GM19455 (cell line): ENCODE measurements around the gene ARHGAP26.

Experiments
- ATAC-seq: cut with Tn5 transposase; IDR thresholded peaks from one replicate; pipeline ENCODE4 v1.9.1; 2021; ENCODE audit not compliant: unreplicated experiment

Gene ARHGAP26

GRCh38 chr5:143274952-143275351 lies 504.8 kb downstream of the ARHGAP26 start:
- ATAC-seq, result no peak

GRCh38 chr5:143275512-143276363 lies 505.6 kb downstream of the ARHGAP26 start:
- no peak for ATAC-seq

GRCh38 chr5:143277536-143277935 lies 507.4 kb downstream of the ARHGAP26 start:
- ATAC-seq, result no peak
